22Rv1 (cell line): Measurements from ENCODE around the gene RASAL1.

Experiments
- CTCF ChIP-seq: fragments of 450-650 bp; IDR thresholded peaks from 2 replicates; pipeline ENCODE4 v1.5.1; 2017; ENCODE audit warnings: mild to moderate bottlenecking
- ZFX ChIP-seq: fragments of 450-650 bp; IDR thresholded peaks from 2 replicates; pipeline ENCODE4 v1.6.1; 2017; ENCODE audit warnings: antibody characterized with exemption, borderline replicate concordance

- TF ChIP-seq CTCF (no peak), ZFX (no peak)
Observed at GRCh38 chr12:113116875-113117274, 18.7 kb downstream of the RASAL1 start.
